A673 (cell line): ENCODE data around the gene DUSP19.

Experiments used
- EZH2 ChIP-seq: fragments of 200-600 bp; sonication (generic); IDR thresholded peaks from 2 replicates; pipeline ENCODE4 v1.6.1; 2017; ENCODE audit warnings: borderline replicate concordance, low read depth, mild to moderate bottlenecking, mixed read lengths, antibody characterized with exemption, low read length; ENCODE audit not compliant: poor library complexity, severe bottlenecking
- TF ChIP-seq, protein P1 (sequence below): fragments of 300-800, 200-600 bp; sonication (generic); conservative IDR thresholded peaks from 2 replicates; pipeline ENCODE4 v1.5.1; 2017; ENCODE audit warnings: low read depth, mild to moderate bottlenecking, antibody characterized with exemption, low read length, moderate library complexity, mixed read lengths

- TF ChIP-seq, protein P1, sequence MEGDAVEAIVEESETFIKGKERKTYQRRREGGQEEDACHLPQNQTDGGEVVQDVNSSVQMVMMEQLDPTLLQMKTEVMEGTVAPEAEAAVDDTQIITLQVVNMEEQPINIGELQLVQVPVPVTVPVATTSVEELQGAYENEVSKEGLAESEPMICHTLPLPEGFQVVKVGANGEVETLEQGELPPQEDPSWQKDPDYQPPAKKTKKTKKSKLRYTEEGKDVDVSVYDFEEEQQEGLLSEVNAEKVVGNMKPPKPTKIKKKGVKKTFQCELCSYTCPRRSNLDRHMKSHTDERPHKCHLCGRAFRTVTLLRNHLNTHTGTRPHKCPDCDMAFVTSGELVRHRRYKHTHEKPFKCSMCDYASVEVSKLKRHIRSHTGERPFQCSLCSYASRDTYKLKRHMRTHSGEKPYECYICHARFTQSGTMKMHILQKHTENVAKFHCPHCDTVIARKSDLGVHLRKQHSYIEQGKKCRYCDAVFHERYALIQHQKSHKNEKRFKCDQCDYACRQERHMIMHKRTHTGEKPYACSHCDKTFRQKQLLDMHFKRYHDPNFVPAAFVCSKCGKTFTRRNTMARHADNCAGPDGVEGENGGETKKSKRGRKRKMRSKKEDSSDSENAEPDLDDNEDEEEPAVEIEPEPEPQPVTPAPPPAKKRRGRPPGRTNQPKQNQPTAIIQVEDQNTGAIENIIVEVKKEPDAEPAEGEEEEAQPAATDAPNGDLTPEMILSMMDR, result no peak
- TF ChIP-seq EZH2, result no peak
Measured at GRCh38 chr2:183063083-183063482, 15.5 kb upstream of the DUSP19 start.
